NCI-H1417 treated with DMSO at 0.1 percent for 48 hours (cell line): ENCODE measurements around the gene DOCK6.
A peak's percentile ranks its signal among the peaks of the same experiment; 100 is the strongest.
"Not testable (repeated sequence)": the region's sequence is repeated elsewhere in the genome, so short reads cannot be mapped to it uniquely, and the experiment has no call there.

Experiments
- DNase-seq: peaks from one replicate; lab custom pipeline; 2025; lab: John Stamatoyannopoulos, UW

The DOCK6 gene

GRCh38 chr19:11197291-11198174 is 64.8 kb downstream of the DOCK6 start, which contains the start of gene KANK2:
Gene KANK2 (minus strand): TSS chr19:11197545. CDS start chr19:11194511, 3,034 bp downstream.
- peak; percentile 84 for DNase-seq

GRCh38 chr19:11196406-11197287 is 65.7 kb downstream of the DOCK6 start:
- DNase-seq, result no peak

- DNase-seq, result no peak
These were observed 66.6 kb downstream of the DOCK6 start for GRCh38 chr19:11195681-11196080.

- DNase-seq, result no peak
These were observed 67.4 kb downstream of the DOCK6 start for GRCh38 chr19:11194656-11195558.

- DNase-seq, result no peak
These were observed 68.2 kb downstream of the DOCK6 start for GRCh38 chr19:11194173-11194572.

DNA sequence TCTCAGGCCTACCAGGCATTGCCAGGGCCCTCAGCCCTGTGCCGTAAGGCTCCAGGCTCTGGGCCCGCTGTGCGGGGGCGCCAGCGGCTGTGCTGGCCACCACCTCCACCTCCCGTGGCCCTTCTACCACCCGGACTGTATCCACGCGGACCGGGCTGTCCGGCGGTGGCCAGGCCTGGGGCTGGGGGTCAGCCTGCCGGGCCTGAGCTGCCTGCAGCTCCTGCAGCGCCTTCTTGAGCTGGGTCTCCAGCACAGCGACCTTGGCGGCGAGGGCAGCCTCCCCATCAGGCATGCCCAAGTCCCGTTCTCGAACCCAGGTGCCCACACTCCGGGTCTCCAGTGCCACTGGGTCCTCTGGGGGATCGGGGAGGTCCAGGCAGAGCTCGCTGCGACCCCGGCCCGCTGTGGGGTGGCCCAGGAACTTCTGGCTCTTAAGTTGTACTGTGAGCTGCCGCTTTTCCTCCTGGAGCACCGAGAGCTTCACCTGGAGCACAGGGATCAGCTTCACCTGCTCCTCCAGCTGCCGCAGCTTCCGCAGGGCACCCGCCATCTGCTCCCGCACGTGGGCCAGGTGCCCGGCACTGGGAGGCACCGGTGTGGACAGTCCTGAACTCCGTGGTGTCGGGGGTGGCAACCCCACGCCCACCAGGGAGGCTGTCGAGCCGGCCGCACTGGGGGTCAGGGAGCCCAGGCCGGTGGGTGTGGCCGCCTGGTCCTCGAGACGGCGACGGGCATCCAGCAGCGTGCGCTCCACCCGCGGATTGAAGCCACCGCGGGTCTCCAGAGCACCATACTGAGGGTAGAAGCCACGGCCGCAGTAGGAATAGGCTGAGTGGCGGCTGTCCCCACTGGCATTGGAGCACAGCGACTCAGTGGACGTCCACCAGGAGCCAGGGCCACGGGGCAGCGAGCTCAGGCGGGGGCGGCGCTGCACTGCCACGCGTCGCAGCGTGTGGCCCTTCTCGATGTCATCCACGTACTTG is 69.1 kb downstream of the DOCK6 start:
- DNase-seq, result no peak

- no peak for DNase-seq
These were observed 70.4 kb downstream of the DOCK6 start for GRCh38 chr19:11191934-11192333.

- no peak for DNase-seq
These were observed 71.0 kb downstream of the DOCK6 start for GRCh38 chr19:11191273-11191755.

DNA sequence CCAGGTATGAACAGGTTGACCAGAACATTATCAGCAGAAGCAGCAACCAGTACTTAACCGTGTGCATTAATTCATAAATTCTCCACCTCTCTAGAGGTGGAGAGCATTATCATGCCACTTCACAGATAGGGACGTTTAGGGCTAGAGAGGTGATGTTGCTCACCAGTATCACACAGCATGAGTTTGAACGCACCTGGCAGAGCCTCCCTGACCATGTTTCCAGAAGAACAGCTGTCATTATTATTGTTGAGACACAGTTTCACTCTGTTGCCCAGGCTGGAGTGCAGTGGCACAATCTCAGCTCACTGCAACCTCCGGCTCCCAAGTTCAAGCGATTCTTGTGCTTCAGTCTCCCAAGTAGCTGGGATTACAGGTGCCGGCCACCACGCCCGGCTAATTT is 71.8 kb downstream of the DOCK6 start:
- DNase-seq, result no peak

DNA sequence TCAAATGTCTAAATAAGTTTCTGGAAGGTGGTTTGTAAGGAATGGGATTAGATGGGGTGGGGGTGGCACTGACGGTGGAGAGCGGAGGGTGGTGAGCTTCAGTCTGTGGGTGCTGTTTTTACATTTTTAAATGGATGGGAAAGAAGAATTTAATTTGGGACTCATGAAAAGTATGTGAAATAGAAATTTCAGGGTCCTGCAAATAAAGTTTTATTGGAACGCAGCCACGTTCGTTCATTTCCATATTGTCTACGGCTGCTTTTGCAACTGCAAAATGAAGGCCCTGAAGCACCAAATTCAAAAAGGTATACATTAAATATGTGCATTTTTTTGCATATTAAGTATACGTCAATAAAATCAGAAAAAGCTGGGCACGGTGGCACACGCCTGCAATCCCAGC is 74.9 kb downstream of the DOCK6 start:
- DNase-seq, result no peak

DNA sequence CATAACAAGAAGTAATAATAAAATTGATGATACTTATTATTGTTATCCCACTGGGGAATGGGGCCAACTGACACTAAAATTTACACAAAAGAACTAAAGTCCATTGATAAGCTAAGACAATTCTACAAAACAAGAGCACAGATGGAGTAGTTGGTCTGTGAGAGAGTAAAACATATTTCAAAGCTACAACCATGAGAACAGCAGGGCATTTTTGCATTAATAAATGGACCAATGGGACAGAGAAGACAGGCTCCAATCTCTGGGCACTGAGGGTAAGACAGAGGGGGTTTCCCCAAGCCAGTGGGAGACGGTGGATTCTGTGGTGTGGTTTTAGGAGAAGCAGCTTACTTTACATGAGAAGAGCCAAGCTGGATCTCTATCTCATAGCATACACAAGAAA is 79.3 kb downstream of the DOCK6 start:
- DNase-seq, result no peak

DNA sequence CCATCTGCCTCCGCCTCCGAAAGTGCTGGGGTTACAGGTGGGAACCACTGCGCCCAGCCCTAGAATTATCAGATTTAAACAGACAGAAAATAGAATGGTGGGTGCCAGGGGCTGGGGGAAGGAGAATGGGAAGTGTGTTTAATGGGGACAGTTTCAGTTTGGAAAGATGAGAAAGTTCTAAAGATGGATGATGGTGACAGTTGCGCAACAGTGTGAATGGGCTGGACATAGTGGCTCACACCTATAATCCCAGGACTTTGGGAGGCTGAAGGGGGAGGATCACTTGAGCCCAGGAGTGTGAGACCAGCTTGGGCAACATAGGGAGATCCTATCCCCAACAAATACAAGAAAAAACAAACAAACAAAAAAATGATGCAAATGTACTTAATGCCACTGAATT is 80.8 kb downstream of the DOCK6 start:
- no peak for DNase-seq

DNA sequence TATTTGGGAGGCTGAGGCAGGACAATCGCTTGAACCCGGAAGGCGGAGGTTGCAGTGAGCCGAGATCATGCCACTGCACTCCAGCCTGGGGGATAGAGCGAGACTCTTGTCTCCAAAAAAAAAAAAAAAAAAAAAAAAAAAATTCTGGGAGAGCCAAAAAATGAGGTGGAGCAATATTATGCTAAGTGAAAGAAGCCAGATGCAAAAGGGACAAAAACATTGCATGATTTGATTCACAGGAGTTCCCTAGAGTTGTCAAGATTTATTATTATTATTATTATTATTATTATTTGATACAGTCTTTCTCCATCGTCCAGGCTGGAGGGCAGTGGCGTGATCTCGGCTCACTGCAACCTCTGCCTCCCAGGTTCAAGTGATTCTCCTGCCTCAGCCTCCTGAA is 81.3 kb downstream of the DOCK6 start:
- not testable (repeated sequence) for DNase-seq

GRCh38 chr19:11180346-11180745 is 82.0 kb downstream of the DOCK6 start:
- no peak for DNase-seq

GRCh38 chr19:11179716-11180297 is 82.5 kb downstream of the DOCK6 start:
- no peak for DNase-seq

GRCh38 chr19:11179145-11179465 is 83.2 kb downstream of the DOCK6 start:
- not testable (repeated sequence) for DNase-seq

DNA sequence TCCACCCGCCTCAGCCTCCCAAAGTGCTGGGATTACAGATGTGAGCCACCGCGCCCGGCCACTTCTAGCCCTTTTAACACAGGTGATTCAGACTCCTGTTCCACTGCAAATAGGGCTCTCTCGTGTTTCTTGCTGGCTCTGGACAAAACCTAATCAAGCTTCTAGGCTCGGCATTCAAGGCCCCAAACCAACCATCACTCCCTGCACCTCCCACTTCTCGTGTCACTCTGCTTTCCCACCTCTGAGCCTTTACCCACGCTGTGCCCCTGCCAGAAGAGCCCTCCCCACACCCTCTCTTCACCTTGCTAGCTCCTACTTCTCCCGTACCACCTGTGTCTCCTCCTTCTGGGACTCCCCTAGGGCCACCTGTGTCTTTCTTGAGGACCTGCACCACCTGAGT is 84.7 kb downstream of the DOCK6 start:
- DNase-seq, result no peak

GRCh38 chr19:11176466-11177193 is 85.7 kb downstream of the DOCK6 start:
- DNase-seq, result no peak

DNA sequence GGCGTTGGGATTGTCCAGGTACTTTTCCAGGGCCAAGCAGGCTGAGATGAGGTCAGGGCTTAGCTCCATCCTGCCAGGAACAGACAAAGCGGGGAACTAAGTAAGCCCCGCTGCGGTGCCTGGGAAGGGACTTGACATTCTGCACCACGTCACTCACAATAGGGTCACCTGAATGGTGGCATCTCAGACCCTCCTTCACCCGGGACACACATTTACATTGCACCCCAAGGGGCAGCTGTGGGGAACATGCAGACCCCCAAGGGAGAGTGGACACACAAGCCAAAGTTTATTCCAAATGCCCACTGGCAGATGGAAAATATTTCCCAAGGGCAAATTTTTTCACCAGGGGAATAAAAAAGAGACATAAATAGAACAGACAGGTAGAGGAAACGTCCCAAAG is 86.4 kb downstream of the DOCK6 start:
- DNase-seq, result no peak

GRCh38 chr19:11174336-11174735 is 88.0 kb downstream of the DOCK6 start:
- no peak for DNase-seq
